GM21737 (cell line): ENCODE data around the gene PRKAR1B.

Source experiments
- ATAC-seq: cut with Tn5 transposase; IDR thresholded peaks from one replicate; pipeline ENCODE4 v1.9.1; 2021; ENCODE audit warnings: mild to moderate bottlenecking, moderate library complexity; ENCODE audit not compliant: unreplicated experiment

Gene PRKAR1B

GRCh38 chr7:514651-515598 is 212.2 kb downstream of the PRKAR1B start:
- no peak for ATAC-seq

GRCh38 chr7:514242-514641 is 212.8 kb downstream of the PRKAR1B start:
- no peak for ATAC-seq

DNA sequence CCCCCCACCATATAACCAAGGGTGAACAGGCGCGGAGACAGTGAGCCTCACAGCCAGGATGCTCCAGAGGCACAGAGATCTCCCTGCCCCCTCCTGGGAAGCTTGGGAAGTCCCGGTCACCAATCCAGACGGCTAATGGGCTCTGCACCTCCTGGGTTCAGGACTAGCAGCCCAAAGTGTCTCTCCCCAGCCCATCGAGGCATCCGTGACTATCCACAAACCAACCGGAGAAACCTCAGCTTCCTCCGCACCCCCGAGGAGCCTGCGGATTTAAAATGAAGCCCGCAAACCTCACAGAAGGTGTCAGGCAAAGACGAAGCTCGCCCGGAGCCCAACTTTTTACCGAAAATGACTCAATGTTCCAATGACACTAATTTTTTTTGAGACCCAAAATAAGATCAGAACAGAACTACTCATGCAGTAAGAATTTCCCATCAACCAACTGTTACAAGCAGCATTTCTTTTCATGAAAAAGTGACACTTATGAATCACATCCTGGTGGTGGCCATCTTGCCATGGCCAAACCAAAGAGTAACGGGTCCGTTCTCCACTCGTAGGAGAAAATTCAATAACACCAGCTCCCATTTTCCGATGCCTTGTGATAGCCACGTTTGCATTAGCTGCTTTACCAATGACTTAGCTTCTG is 213.4 kb downstream of the PRKAR1B start:
- ATAC-seq, result no peak

DNA sequence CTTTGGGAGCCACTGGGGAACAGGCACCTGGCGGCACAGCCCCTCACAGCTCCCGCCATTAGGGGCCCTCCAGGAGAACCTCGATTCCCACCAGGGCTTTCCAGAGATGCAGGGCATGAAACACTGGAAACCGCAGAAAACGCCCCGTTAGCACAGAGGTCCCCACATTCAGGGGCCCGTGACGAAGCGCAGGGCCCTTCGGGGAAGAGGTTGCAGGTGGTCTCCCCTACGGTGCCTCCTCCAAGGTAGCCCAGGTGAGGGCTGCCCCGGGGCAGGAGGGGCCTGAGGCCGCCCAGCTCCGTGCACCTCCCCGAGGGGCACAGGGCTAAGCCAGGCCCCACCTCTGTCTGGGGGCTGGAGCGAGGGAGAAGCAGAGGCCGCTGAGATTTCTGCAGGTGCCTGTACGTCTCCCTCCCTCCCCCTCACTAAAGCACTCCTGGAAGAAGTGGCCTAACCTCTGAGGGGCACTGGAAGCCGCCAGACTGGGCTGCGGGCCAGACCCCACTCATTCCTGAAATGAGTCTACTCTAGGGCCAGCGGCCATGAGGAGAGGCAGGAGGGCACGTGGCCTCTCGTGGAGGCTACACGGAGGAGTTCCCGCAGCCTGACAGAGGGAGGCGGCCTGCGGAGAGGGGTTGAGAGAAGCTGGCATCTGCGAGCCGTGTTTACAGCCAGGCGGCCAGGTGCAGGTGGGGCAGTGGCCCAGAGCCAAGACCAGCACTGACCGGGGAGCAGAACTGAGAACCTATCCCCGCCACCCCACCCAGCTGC is 214.4 kb downstream of the PRKAR1B start:
- ATAC-seq, result no peak

DNA sequence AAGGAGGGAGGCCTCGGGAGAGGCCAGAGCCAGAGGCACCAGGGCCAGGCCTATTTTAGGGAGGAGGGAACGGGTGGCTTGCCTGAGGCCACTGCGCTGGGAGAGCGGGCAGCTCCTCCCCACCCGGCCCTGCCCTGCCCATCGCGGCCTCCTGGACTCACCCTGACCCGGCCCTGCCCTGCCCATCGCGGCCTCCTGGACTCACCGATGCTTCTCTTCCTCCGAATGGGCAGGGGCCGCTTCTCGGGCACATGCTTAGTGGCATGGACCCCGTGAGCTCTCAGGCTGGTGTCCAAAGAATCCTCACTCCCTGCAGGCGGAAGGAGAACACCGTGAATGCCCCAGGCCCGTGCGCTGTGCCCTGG is 215.0 kb downstream of the PRKAR1B start:
- ATAC-seq, result no peak

GRCh38 chr7:511476-512145 is 215.5 kb downstream of the PRKAR1B start:
- ATAC-seq, result no peak

DNA sequence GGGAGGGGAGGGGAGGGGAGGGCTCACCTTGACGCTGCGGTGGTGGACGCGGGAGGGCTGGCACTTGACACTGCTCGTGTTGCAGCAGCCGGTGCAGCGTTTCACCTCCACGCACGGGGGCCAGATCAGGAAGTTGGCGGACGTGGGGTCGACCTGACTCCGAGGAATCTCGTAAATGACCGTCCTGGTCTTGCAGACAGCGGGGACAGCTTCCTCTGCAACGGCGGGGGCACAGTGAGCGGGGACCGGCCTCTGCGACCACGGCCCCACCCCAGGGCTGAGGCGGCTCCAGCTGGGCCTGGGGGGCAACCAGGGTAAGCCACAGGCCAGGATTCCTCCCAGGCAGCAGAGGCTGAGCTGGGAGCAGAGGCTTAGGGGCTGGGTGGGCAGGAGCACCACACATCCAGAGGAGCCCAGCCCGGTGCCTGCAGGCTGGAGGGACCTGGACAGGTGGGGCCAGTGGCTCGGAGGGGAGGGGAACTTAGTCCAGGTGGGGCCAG is 216.2 kb downstream of the PRKAR1B start:
- ATAC-seq, result no peak

DNA sequence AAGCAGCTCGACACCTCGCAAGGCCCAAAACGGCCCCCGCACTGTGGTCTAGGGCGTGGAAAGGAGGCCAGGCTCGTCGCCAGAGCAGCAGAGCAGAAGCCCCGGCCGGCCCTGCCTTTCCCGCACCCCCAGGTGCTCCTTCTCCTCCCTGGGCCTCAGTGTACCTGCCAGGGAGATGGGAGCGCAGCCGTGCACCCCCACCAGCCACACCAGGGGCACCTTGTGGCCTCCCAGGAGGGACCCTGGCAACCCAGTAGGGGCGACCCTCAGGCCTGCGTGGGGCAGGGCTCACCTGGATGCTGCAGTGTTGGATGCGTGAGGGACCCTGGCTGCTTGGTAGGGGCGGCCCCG is 217.0 kb downstream of the PRKAR1B start:
- ATAC-seq, result no peak

GRCh38 chr7:509426-510130 is 217.5 kb downstream of the PRKAR1B start:
- no peak for ATAC-seq

DNA sequence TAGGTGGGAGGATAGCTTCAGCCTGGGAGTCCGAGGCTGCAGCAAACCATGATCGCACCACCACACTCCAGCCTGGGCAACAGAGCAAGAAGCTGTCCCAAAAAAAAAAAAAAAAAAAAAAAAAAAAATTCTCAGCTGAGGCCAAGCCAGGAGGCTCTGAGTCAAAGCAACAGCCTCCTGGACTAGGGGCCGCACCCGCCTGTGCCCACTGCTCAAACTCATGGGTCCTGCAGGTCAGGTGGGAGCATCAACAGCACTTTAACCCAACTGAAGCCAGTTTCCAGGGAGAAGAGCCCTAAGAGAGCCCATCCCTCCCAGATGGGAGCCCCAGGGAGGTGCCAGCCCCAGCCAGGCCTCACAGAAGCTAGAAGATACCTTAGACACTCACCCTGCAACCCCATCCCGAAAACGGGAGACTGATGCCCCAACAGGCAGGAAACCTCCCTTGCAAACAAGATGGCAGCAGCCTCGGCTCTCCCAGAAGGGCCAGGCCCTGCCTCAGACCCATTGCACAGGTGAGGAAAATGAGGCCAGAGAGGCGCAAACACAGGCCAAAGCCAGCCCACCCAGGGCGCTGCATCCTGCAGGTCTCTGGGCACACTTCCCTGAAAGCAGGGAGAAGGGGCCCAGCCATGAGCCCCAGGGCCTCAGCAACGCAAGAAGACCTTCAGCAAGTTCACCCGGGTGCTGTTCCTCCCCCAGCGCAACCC is 218.5 kb downstream of the PRKAR1B start:
- no peak for ATAC-seq

DNA sequence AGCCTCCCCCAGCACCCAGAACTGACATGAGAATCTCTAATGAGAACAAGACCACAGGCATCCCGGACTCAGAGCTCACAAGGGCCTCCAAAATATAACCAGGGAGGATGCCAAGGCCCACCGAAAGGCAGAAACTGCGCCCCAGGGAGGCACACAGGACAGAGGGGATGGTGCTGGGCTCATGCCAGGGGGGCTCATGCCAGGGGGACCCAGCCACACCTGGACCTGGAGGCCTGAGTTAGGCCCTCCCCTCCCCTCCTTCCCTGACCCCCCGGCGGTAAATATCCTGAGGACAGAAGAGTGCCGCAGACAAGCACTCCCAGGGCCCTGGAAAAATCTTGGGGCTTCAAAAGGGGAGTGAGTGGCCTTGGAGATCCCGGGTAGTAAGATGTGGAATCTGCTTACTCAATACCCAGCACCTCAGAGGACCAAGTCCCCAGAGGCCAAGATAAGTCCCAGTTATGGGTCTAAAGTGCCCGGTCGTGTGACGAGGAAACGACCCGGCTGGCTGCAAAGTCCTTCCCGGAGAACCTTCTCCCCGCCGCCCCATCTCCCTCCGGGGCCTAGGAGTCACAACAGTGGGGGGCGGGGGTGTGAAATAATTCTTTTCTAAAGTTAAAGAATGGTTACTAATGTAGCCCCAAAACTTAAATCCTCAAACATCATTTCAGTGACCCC is 219.3 kb downstream of the PRKAR1B start:
- no peak for ATAC-seq

GRCh38 chr7:506921-507622 is 220.0 kb downstream of the PRKAR1B start:
- no peak for ATAC-seq

GRCh38 chr7:506391-506831 is 220.7 kb downstream of the PRKAR1B start:
- ATAC-seq, result no peak

GRCh38 chr7:505171-505570 is 221.9 kb downstream of the PRKAR1B start:
- no peak for ATAC-seq

GRCh38 chr7:504221-505111 is 222.6 kb downstream of the PRKAR1B start:
- ATAC-seq, result no peak

DNA sequence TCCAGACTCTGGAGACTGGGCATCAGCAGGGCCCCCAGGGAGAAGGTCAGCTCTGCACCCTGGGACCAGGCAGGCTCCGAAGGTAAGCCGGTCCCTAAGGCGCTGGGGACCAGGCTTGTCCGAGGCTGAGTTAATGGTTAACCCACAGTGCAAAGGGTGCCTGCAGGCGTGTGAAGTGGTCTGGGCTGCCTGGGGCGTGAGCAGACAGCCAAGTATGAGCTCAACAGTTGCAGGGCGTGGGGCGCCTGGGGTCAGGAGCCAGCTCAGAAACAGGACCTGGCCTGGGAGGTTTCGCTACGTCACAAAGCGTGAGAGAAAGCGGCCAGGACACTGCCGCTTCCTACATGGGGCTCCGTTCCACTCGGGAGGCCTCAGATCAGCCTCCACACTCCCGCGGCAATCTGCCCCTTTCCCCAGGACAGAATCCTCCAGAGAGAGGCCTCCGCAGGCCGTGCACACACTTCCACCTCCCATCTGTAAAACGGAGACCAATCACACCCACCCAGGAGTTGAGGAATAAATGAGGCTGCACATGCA is 223.4 kb downstream of the PRKAR1B start:
- no peak for ATAC-seq

GRCh38 chr7:502296-502695 is 224.8 kb downstream of the PRKAR1B start:
- ATAC-seq, result no peak
